HG03095 (cell line): ENCODE data around the gene IQSEC1.

Source experiments
- ATAC-seq: cut with Tn5 transposase; IDR thresholded peaks from one replicate; pipeline ENCODE4 v1.9.1; 2021; ENCODE audit warnings: moderate library complexity; ENCODE audit not compliant: unreplicated experiment

The IQSEC1 gene

GRCh38 chr3:13085846-13086179 lies 12.6 kb upstream of the IQSEC1 start:
- no peak for ATAC-seq

- ATAC-seq, result no peak
These were observed 12.0 kb upstream of the IQSEC1 start for GRCh38 chr3:13085081-13085845.

GRCh38 chr3:13083898-13084297 lies 10.7 kb upstream of the IQSEC1 start:
- ATAC-seq, result no peak

- ATAC-seq, result no peak
These were observed 10.0 kb upstream of the IQSEC1 start for GRCh38 chr3:13083254-13083653.

- no peak for ATAC-seq
These were observed 9.4 kb upstream of the IQSEC1 start for GRCh38 chr3:13082677-13083076.

GRCh38 chr3:13081603-13082360 lies 8.6 kb upstream of the IQSEC1 start:
- ATAC-seq, result no peak

GRCh38 chr3:13080591-13080990 lies 7.4 kb upstream of the IQSEC1 start:
- no peak for ATAC-seq

- ATAC-seq, result no peak
These were observed 6.8 kb upstream of the IQSEC1 start for GRCh38 chr3:13080026-13080425.

GRCh38 chr3:13079510-13079909 lies 6.3 kb upstream of the IQSEC1 start:
- no peak for ATAC-seq

- no peak for ATAC-seq
These were observed 5.8 kb upstream of the IQSEC1 start for GRCh38 chr3:13079051-13079450.

- ATAC-seq, result no peak
These were observed 5.1 kb upstream of the IQSEC1 start for GRCh38 chr3:13078163-13078905.

- ATAC-seq, result no peak
These were observed 4.4 kb upstream of the IQSEC1 start for GRCh38 chr3:13077431-13078162.

GRCh38 chr3:13075986-13076654 lies 2.9 kb upstream of the IQSEC1 start:
- ATAC-seq, result no peak

GRCh38 chr3:13075318-13075717 lies 2.1 kb upstream of the IQSEC1 start:
- ATAC-seq, result no peak

GRCh38 chr3:13074006-13074375 lies 762 bp upstream of the IQSEC1 start:
- ATAC-seq, result no peak

- ATAC-seq, result peak; percentile 5
These were observed 466 bp downstream of the IQSEC1 start for GRCh38 chr3:13072600-13073325.

GRCh38 chr3:13072239-13072599 lies 1.0 kb downstream of the IQSEC1 start:
- ATAC-seq, result peak; percentile 45

- no peak for ATAC-seq
These were observed 1.5 kb downstream of the IQSEC1 start for GRCh38 chr3:13071695-13072094.

- ATAC-seq, result no peak
These were observed 2.7 kb downstream of the IQSEC1 start for GRCh38 chr3:13070391-13071070.
